GM12878 (cell line): ENCODE results near the gene CLDN9. TPM values are rescaled to one million over a fixed set of nuclear protein-coding genes. Genes with fewer than 3 reads are reported as not detected.

Source experiments
- ATAC-seq: fragments of 200-7000 bp; cut with Tn5 transposase; 3 replicates; pipeline ENCODE4 v1.9.1; 2020; ENCODE audit warnings: mild to moderate bottlenecking, moderate library complexity
- Bru-seq: library from RNA; stranded (reverse); fragments of 400-500 nt; gene quantifications from one replicate; lab custom pipeline; 2021; lab: Mats Ljungman, UMichigan
- BruChase-seq, 2 experiments: library from RNA; stranded (reverse); fragments of 400-500 nt; gene quantifications; one replicate each; lab custom pipeline; 2021; lab: Mats Ljungman, UMichigan
- BruUV-seq: library from RNA; stranded (reverse); fragments of 400-500 nt; replicated peaks from 2 replicates; lab custom pipeline; 2021; lab: Mats Ljungman, UMichigan
- CTCF ChIA-PET: fragments of 300-600 bp; sonication (Branson Sonifier 250); formaldehyde crosslinking; extraction: SDS; loops from one replicate; lab custom pipeline; 2021; ENCODE audit warnings: inconsistent platforms; lab: Yijun Ruan, JAX
- POLR2A ChIA-PET: fragments of 350-600 bp; formaldehyde crosslinking; extraction: SDS; loops from one replicate; lab custom pipeline; 2021; ENCODE audit warnings: inconsistent platforms; lab: Charles Lee
- RAD21 ChIA-PET: fragments of 300-600 bp; sonication (Branson Sonifier 250); formaldehyde crosslinking; loops from one replicate; lab custom pipeline; 2023; ENCODE audit warnings: antibody characterized with exemption; ENCODE audit not compliant: unreplicated experiment; lab: Charles Lee
- SMC1A ChIA-PET: fragments of 300-600 bp; sonication (Branson Sonifier 250); formaldehyde crosslinking; loops from one replicate; lab custom pipeline; 2023; ENCODE audit not compliant: unreplicated experiment, uncharacterized antibody; lab: Charles Lee
- DNase-seq: peaks from one replicate; pipeline ENCODE4 v3.0.0-alpha.2; 2011; ENCODE audit warnings: low read depth, low spot score
- FAIRE-seq: peaks from 3 replicates; lab custom pipeline; 2011; peaks lifted over from hg19 to GRCh38; lab: Jason Lieb, UNC
- H2AFZ ChIP-seq: 2 replicates; pipeline ENCODE4 v1.6.0; 2011; ENCODE audit warnings: low read depth, low read length, control low read depth; ENCODE audit not compliant: control insufficient read depth
- H3K27ac ChIP-seq: 2 replicates; pipeline ENCODE4 v1.5.1; 2011; ENCODE audit warnings: control low read depth; ENCODE audit not compliant: control insufficient read depth, insufficient read depth
- H3K27me3 ChIP-seq, 2 experiments: replicated peaks in 1 of 2; 2 replicates each; pipeline versions ENCODE4 v1.6.0 to v1.6.1; 2011; ENCODE audit warnings: low read length in 1 of 2; ENCODE audit not compliant: control insufficient read depth in 2 of 2, insufficient read depth in 2 of 2
- H3K36me3 ChIP-seq, 2 experiments: 2 replicates each; pipeline ENCODE4 v1.5.1; 2011; ENCODE audit warnings: low read length in 1 of 2; ENCODE audit not compliant: control insufficient read depth in 2 of 2, insufficient read depth in 2 of 2
- H3K4me1 ChIP-seq: 2 replicates; pipeline ENCODE4 v1.6.1; 2011; ENCODE audit warnings: mild to moderate bottlenecking, low read length, moderate library complexity, mixed read lengths; ENCODE audit not compliant: control insufficient read depth, insufficient read depth
- H3K4me2 ChIP-seq: 2 replicates; pipeline ENCODE4 v1.6.0; 2011; ENCODE audit warnings: control low read depth; ENCODE audit not compliant: control insufficient read depth, insufficient read depth
- H3K4me3 ChIP-seq: fragments of 200-600 bp; sonication (generic); 2 replicates; pipeline ENCODE4 v1.5.1; 2016
- H3K79me2 ChIP-seq: 2 replicates; pipeline ENCODE4 v1.6.0; 2011; ENCODE audit warnings: low read length; ENCODE audit not compliant: control insufficient read depth, insufficient read depth
- H3K9ac ChIP-seq: 2 replicates; pipeline ENCODE4 v1.8.0; 2011; ENCODE audit warnings: low read length, control low read depth, mixed read lengths; ENCODE audit not compliant: control insufficient read depth, insufficient read depth
- H3K9me3 ChIP-seq: replicated peaks from 3 replicates; pipeline ENCODE4 v1.5.1; 2011; ENCODE audit warnings: mild to moderate bottlenecking, low read length; ENCODE audit not compliant: control insufficient read depth, insufficient read depth
- H4K20me1 ChIP-seq: 2 replicates; pipeline ENCODE4 v1.6.0; 2011; ENCODE audit not compliant: control insufficient read depth, insufficient read depth
- CHD4 ChIP-seq: fragments of 200-600 bp; sonication (generic); IDR thresholded peaks from 2 replicates; pipeline ENCODE4 v1.6.1; 2016; ENCODE audit warnings: mild to moderate bottlenecking
- JUNB ChIP-seq: IDR thresholded peaks from 2 replicates; pipeline ENCODE4 v1.6.1; 2016; ENCODE audit warnings: antibody characterized with exemption, mild to moderate bottlenecking
- KDM1A ChIP-seq: fragments of 200-600 bp; sonication (generic); IDR thresholded peaks from 2 replicates; pipeline ENCODE4 v1.6.1; 2016; ENCODE audit warnings: borderline replicate concordance
- NFYB ChIP-seq: IDR thresholded peaks from 2 replicates; pipeline ENCODE4 v1.6.1; 2011; ENCODE audit warnings: low read depth, mild to moderate bottlenecking, low read length, improper control_type of control experiment, moderate library complexity; ENCODE audit not compliant: insufficient read depth
- NR2C2 ChIP-seq: IDR thresholded peaks from 2 replicates; pipeline ENCODE4 v1.6.1; 2011; ENCODE audit warnings: borderline replicate concordance, low read depth; ENCODE audit not compliant: control insufficient read depth, insufficient read length
- STAT1 ChIP-seq: fragments of 450-650 bp; conservative IDR thresholded peaks from 2 replicates; pipeline ENCODE4 v1.6.1; 2014; ENCODE audit warnings: antibody characterized with exemption, mild to moderate bottlenecking
- WGBS: methylation state at CpG from one replicate; pipeline ENCODE4 v1.1.6; 2016; ENCODE audit warnings: low lambda C conversion rate; ENCODE audit not compliant: insufficient replicate concordance, insufficient coverage; ENCODE audit errors: missing lambda C conversion rate; 5-methylcytosine and 5-hydroxymethylcytosine counted together
- in situ Hi-C: fragments of 300-500 bp; cut with MboI; formaldehyde crosslinking; loops from 9 replicates; pipeline ENCODE4 v1.14.3; 2018; ENCODE audit warnings: mixed read lengths
- intact Hi-C: fragments of 100-400 bp; cut with micrococcal nuclease; formaldehyde crosslinking; loops from one replicate; pipeline ENCODE4 v1.14.2; 2022; ENCODE audit not compliant: unreplicated experiment
- long read RNA-seq, 2 experiments: library from polyadenylated mRNA; unstranded; transcript quantifications; one replicate each; pipeline ENCODE4 v2.0.0, GENCODE V29; 2019 to 2020
- polyA minus RNA-seq, 3 experiments: library from RNA; depleted of rRNA, polyadenylated mRNA; stranded (reverse); fragments of >200 nt; gene quantifications; 2 replicates each; pipeline ENCODE4 v1.2.3, GENCODE V29; 2011
- polyA plus RNA-seq, 11 experiments: library from polyadenylated mRNA; depleted of rRNA in 4 of 11; unstranded in 6 of 11; stranded (reverse) in 5 of 11; fragments of >200 nt; fragmentation: Nextera tagmentation in 4 of 11; fragmentation: Illumina TruSeq in 1 of 11; extraction: Ambion mirVana in 4 of 11; extraction: Trizol in 1 of 11; gene quantifications; 1 replicate in 1 of 11; 2 replicates in 10 of 11; pipeline versions ENCODE4 v1.2.1 to v1.2.3, GENCODE V29; 2011 to 2016; ENCODE audit warnings: inconsistent platforms in 2 of 11, missing spikeins in 2 of 11, low read depth in 1 of 11
- total RNA-seq, 4 experiments: library from RNA; depleted of rRNA in 3 of 4; stranded (reverse); fragments of >200 nt in 3 of 4; fragmentation: Illumina TruSeq in 1 of 4; extraction: Trizol in 1 of 4; gene quantifications; 2 replicates each; pipeline versions ENCODE4 v1.2.1 to v1.2.3, GENCODE V29; 2013 to 2021
- TF ChIP-seq, protein P1 (sequence below): IDR thresholded peaks from 2 replicates; pipeline ENCODE4 v1.6.1; 2012; ENCODE audit warnings: low read depth, low read length, improper control_type of control experiment
- TF ChIP-seq, protein P2 (sequence below): IDR thresholded peaks from 2 replicates; pipeline ENCODE4 v1.6.1; 2012; ENCODE audit warnings: mild to moderate bottlenecking, low read depth, low read length
- TF ChIP-seq, protein P3 (sequence below): fragments of 450-650 bp; IDR thresholded peaks from 2 replicates; pipeline ENCODE4 v1.6.1; 2017; ENCODE audit warnings: antibody characterized with exemption, mild to moderate bottlenecking, moderate library complexity
- TF ChIP-seq, protein P4 (sequence below): IDR thresholded peaks from 2 replicates; pipeline ENCODE4 v1.6.1; 2011; ENCODE audit warnings: borderline replicate concordance, low read depth, mild to moderate bottlenecking, moderate library complexity, low read length; ENCODE audit not compliant: insufficient read depth, poor library complexity, severe bottlenecking

The CLDN9 gene, protein sequence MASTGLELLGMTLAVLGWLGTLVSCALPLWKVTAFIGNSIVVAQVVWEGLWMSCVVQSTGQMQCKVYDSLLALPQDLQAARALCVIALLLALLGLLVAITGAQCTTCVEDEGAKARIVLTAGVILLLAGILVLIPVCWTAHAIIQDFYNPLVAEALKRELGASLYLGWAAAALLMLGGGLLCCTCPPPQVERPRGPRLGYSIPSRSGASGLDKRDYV
- total RNA-seq (2013; cell fraction: nucleolus; rRNA removed): not detected in 2 replicates
- total RNA-seq (2014; rRNA removed) (not detected in 2 replicates), total RNA-seq (2014; rRNA removed; fragmentation: Illumina TruSeq; extraction: Trizol) (not detected in 2 replicates), total RNA-seq (2021) (not detected in 2 replicates), polyA plus RNA-seq (2011; rRNA removed) (not detected in 2 replicates), polyA plus RNA-seq (2014; fragmentation: Illumina TruSeq; extraction: Trizol) (not detected in 2 replicates), polyA plus RNA-seq (2014; fragmentation: Nextera tagmentation; extraction: Ambion mirVana) (not detected), polyA plus RNA-seq (2014; rRNA removed) (not detected in 2 replicates), polyA plus RNA-seq (2016; fragmentation: Nextera tagmentation; extraction: Ambion mirVana) (not detected), polyA minus RNA-seq (2011; rRNA and poly(A)+ RNA removed) (0.26 TPM in 1 of 2 replicates, not detected in the other), Bru-seq, nascent RNA (not detected), BruChase-seq, experiment 1, labeled RNA remaining after a 6-hour chase (percentile 30 among the genes with signal in this experiment), BruChase-seq, experiment 2, labeled RNA remaining after a 2-hour chase (not detected)
- not detected for polyA plus RNA-seq (2011; ENCODE audit: low read depth)
- polyA plus RNA-seq (2011; cell fraction: cytosol; rRNA removed): not detected in 2 replicates
- polyA plus RNA-seq (2011; cell fraction: nucleus; rRNA removed): 0.12 TPM in 1 of 2 replicates, not detected in the other
- 0.08 TPM in 1 of 2 replicates, not detected in the other for polyA plus RNA-seq (2012)
- polyA minus RNA-seq (2011; cell fraction: cytosol; rRNA and poly(A)+ RNA removed): not detected in 2 replicates
- polyA minus RNA-seq (2011; cell fraction: nucleus; rRNA and poly(A)+ RNA removed): not detected in 2 replicates
- long read RNA-seq, experiment 1: 0 reads
- long read RNA-seq, experiment 2: 0 reads

DNA sequence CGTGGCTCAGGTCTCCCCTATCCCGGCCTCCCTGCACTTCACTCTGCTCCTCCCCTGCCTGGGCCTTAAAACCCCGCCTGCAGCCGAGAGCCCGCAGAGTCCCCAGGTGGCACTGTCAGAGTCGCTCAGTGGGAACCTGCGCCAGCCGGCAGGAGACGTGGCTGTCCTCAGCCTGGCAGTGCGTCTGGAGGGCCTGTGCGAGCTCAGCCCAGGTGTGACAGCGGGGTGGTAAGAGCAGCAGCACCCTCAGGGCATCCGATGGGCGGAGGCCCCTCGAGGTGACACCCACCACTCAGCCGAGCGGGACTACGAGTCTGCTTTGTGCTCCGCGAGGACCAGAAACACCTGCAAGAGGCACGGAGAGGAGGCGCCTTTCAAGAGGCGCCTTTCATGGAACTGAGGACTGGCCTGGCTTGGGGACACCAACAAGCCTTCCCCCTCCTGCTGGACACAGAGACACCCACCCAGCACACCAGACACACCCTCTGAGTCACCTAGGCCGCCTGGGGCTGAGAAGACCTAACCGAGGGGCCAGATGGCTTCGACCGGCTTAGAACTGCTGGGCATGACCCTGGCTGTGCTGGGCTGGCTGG lies at the start of gene CLDN9:
Gene CLDN9 (plus strand): TSS at position 96 of the 593 bp plus-strand sequence. CDS start 440 bp downstream, at position 536.
- SMC1A ChIA-PET: no interaction called here
- POLR2A ChIA-PET: no interaction called here
- CTCF ChIA-PET: interaction anchor here (0.9 kb wide), 1 partner anchor 16 kb away, joined by 3 read pairs; no protein-coding TSS in a partner anchor
- H3K36me3 ChIP-seq: no peaks in the 10 kb centered on the region
- no peak within 1 kb of the TSS for H3K27ac ChIP-seq
- H3K4me2 ChIP-seq: no peak within 1 kb of the TSS
- no TSS peak for BruUV-seq
- FAIRE-seq (no peak), DNase-seq (no peak), ATAC-seq (peak; percentile 63)
- RAD21 ChIA-PET: no interaction called here
- 39% methylated on average over 26 of the region's 27 CpGs for WGBS
- H4K20me1 ChIP-seq: no peaks in the 10 kb centered on the region
- no peaks in the 10 kb centered on the region for H3K9me3 ChIP-seq
- peaks cover 6% of the 10 kb centered on the region for H3K4me1 ChIP-seq
- in situ Hi-C loops (no loop called here), intact Hi-C loops (no loop called here)
- no peak within 1 kb of the TSS for H3K9ac ChIP-seq
- no peak within 1 kb of the TSS for H3K4me3 ChIP-seq
- no peak within 1 kb of the TSS for H2AFZ ChIP-seq
- H3K79me2 ChIP-seq: no peaks in the 10 kb centered on the region
- peaks cover 0 to 14% of the 10 kb centered on the region in 2 experiments for H3K27me3 ChIP-seq
- TF ChIP-seq, protein P1, sequence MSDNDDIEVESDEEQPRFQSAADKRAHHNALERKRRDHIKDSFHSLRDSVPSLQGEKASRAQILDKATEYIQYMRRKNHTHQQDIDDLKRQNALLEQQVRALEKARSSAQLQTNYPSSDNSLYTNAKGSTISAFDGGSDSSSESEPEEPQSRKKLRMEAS: no peak
- TF ChIP-seq, protein P2, sequence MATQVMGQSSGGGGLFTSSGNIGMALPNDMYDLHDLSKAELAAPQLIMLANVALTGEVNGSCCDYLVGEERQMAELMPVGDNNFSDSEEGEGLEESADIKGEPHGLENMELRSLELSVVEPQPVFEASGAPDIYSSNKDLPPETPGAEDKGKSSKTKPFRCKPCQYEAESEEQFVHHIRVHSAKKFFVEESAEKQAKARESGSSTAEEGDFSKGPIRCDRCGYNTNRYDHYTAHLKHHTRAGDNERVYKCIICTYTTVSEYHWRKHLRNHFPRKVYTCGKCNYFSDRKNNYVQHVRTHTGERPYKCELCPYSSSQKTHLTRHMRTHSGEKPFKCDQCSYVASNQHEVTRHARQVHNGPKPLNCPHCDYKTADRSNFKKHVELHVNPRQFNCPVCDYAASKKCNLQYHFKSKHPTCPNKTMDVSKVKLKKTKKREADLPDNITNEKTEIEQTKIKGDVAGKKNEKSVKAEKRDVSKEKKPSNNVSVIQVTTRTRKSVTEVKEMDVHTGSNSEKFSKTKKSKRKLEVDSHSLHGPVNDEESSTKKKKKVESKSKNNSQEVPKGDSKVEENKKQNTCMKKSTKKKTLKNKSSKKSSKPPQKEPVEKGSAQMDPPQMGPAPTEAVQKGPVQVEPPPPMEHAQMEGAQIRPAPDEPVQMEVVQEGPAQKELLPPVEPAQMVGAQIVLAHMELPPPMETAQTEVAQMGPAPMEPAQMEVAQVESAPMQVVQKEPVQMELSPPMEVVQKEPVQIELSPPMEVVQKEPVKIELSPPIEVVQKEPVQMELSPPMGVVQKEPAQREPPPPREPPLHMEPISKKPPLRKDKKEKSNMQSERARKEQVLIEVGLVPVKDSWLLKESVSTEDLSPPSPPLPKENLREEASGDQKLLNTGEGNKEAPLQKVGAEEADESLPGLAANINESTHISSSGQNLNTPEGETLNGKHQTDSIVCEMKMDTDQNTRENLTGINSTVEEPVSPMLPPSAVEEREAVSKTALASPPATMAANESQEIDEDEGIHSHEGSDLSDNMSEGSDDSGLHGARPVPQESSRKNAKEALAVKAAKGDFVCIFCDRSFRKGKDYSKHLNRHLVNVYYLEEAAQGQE: no peak
- TF ChIP-seq JUNB: no peak
- TF ChIP-seq, protein P3, sequence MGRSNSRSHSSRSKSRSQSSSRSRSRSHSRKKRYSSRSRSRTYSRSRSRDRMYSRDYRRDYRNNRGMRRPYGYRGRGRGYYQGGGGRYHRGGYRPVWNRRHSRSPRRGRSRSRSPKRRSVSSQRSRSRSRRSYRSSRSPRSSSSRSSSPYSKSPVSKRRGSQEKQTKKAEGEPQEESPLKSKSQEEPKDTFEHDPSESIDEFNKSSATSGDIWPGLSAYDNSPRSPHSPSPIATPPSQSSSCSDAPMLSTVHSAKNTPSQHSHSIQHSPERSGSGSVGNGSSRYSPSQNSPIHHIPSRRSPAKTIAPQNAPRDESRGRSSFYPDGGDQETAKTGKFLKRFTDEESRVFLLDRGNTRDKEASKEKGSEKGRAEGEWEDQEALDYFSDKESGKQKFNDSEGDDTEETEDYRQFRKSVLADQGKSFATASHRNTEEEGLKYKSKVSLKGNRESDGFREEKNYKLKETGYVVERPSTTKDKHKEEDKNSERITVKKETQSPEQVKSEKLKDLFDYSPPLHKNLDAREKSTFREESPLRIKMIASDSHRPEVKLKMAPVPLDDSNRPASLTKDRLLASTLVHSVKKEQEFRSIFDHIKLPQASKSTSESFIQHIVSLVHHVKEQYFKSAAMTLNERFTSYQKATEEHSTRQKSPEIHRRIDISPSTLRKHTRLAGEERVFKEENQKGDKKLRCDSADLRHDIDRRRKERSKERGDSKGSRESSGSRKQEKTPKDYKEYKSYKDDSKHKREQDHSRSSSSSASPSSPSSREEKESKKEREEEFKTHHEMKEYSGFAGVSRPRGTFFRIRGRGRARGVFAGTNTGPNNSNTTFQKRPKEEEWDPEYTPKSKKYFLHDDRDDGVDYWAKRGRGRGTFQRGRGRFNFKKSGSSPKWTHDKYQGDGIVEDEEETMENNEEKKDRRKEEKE: no peak
- no peak for TF ChIP-seq STAT1
- TF ChIP-seq KDM1A: no peak
- TF ChIP-seq, protein P4, sequence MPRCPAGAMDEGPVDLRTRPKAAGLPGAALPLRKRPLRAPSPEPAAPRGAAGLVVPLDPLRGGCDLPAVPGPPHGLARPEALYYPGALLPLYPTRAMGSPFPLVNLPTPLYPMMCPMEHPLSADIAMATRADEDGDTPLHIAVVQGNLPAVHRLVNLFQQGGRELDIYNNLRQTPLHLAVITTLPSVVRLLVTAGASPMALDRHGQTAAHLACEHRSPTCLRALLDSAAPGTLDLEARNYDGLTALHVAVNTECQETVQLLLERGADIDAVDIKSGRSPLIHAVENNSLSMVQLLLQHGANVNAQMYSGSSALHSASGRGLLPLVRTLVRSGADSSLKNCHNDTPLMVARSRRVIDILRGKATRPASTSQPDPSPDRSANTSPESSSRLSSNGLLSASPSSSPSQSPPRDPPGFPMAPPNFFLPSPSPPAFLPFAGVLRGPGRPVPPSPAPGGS: no peak
- no peak for TF ChIP-seq CHD4
- TF ChIP-seq NR2C2: no peak
- TF ChIP-seq NFYB: no peak
